Measurements from ENCODE around the gene ITPA.

Gene ITPA

GRCh38 chr20:3209257-3209945 lies at the start of gene ITPA:
Gene ITPA (plus strand): TSS chr20:3209498. CDS start chr20:3209552, 54 bp downstream.
- DNase-seq (ENCODE audit: low spot score), result peak; percentile 81

- no peak for DNase-seq (ENCODE audit: low spot score)
Observed at GRCh38 chr20:3160418-3160817, 48.9 kb upstream of the ITPA start.

- DNase-seq (ENCODE audit: low spot score), result no peak
Observed at GRCh38 chr20:3161316-3162079, 47.8 kb upstream of the ITPA start.

- DNase-seq (ENCODE audit: low spot score), result no peak
Observed at GRCh38 chr20:3162080-3162611, 47.2 kb upstream of the ITPA start.

GRCh38 chr20:3163099-3164042 lies 45.9 kb upstream of the ITPA start:
- no peak for DNase-seq (ENCODE audit: low spot score)

GRCh38 chr20:3164043-3164762 lies 45.1 kb upstream of the ITPA start:
- no peak for DNase-seq (ENCODE audit: low spot score)

GRCh38 chr20:3164763-3165410 lies 44.4 kb upstream of the ITPA start:
- no peak for DNase-seq (ENCODE audit: low spot score)

GRCh38 chr20:3165473-3166337 lies 43.6 kb upstream of the ITPA start:
- DNase-seq (ENCODE audit: low spot score), result no peak

GRCh38 chr20:3166338-3166912 lies 42.9 kb upstream of the ITPA start:
- no peak for DNase-seq (ENCODE audit: low spot score)

GRCh38 chr20:3166913-3167342 lies 42.4 kb upstream of the ITPA start:
- DNase-seq (ENCODE audit: low spot score), result no peak

- peak; percentile 73 for DNase-seq (ENCODE audit: low spot score)
Observed at GRCh38 chr20:3167738-3168078, 41.6 kb upstream of the ITPA start.

GRCh38 chr20:3168079-3168828 lies 41.0 kb upstream of the ITPA start:
- DNase-seq (ENCODE audit: low spot score), result peak; percentile 99

GRCh38 chr20:3168829-3169590 lies 40.3 kb upstream of the ITPA start:
- no peak for DNase-seq (ENCODE audit: low spot score)

GRCh38 chr20:3171391-3172125 lies 37.7 kb upstream of the ITPA start:
- no peak for DNase-seq (ENCODE audit: low spot score)

- no peak for DNase-seq (ENCODE audit: low spot score)
Observed at GRCh38 chr20:3172126-3172932, 37.0 kb upstream of the ITPA start.

- DNase-seq (ENCODE audit: low spot score), result peak; percentile 94
Observed at GRCh38 chr20:3172933-3173609, 36.2 kb upstream of the ITPA start, which contains the start of gene LZTS3. Gene LZTS3 (minus strand): TSS chr20:3173549. CDS start chr20:3167163, 6,386 bp downstream.
